HepG2 (cell line): ENCODE results near the gene CAMK2G. TPM values are rescaled to one million over a fixed set of nuclear protein-coding genes. Genes with fewer than 3 reads are reported as not detected.

Source experiments
- CREBL2 ChIP-seq: sonication (generic); formaldehyde crosslinking; IDR thresholded peaks from 2 replicates; pipeline ENCODE4 v1.8.1; 2023; ENCODE audit warnings: missing genetic modification reagents, mild to moderate bottlenecking, borderline replicate concordance
- HOXA3 ChIP-seq: sonication (generic); formaldehyde crosslinking; IDR thresholded peaks from 2 replicates; pipeline ENCODE4 v1.5.0; 2020; ENCODE audit warnings: missing genetic modification reagents
- MIER2 ChIP-seq: IDR thresholded peaks from 2 replicates; pipeline ENCODE4 v1.6.1; 2016; ENCODE audit warnings: missing biosample characterization, missing genetic modification reagents
- NR1H2 ChIP-seq: sonication (generic); formaldehyde crosslinking; IDR thresholded peaks from 2 replicates; pipeline ENCODE4 v1.8.1; 2022; ENCODE audit warnings: low read depth, missing genetic modification reagents, borderline replicate concordance
- REPIN1 ChIP-seq: sonication (generic); formaldehyde crosslinking; IDR thresholded peaks from 2 replicates; pipeline ENCODE4 v1.8.0; 2022; ENCODE audit warnings: missing genetic modification reagents, low read depth, mild to moderate bottlenecking, borderline replicate concordance
- SOX6 ChIP-seq, 2 experiments: fragments of 450-650 bp in 1 of 2; sonication (generic) in 1 of 2; formaldehyde crosslinking in 1 of 2; IDR thresholded peaks; 2 replicates each; pipeline versions ENCODE4 v1.4.0 to v1.6.1; 2017 to 2020; ENCODE audit warnings: antibody characterized with exemption in 1 of 2, mild to moderate bottlenecking in 1 of 2, missing genetic modification reagents in 1 of 2
- ZBTB10 ChIP-seq: sonication (generic); formaldehyde crosslinking; IDR thresholded peaks from 2 replicates; pipeline ENCODE4 v1.4.0; 2020; ENCODE audit warnings: missing genetic modification reagents, borderline replicate concordance
- ZBTB33 ChIP-seq: sonication (generic); formaldehyde crosslinking; IDR thresholded peaks from 2 replicates; pipeline ENCODE4 v1.4.0; 2020; ENCODE audit warnings: missing genetic modification reagents
- ZMAT3 ChIP-seq: sonication (generic); formaldehyde crosslinking; conservative IDR thresholded peaks from 2 replicates; pipeline ENCODE4 v1.7.0; 2021; ENCODE audit warnings: missing genetic modification reagents
- ZNF274 ChIP-seq: sonication (generic); formaldehyde crosslinking; IDR thresholded peaks from 2 replicates; pipeline ENCODE4 v1.5.1; 2020; ENCODE audit warnings: mild to moderate bottlenecking, missing genetic modification reagents
- ZNF660 ChIP-seq: sonication (generic); formaldehyde crosslinking; IDR thresholded peaks from 2 replicates; pipeline ENCODE4 v1.5.1; 2020; ENCODE audit warnings: mild to moderate bottlenecking, low read depth, missing genetic modification reagents, borderline replicate concordance
- ZNF704 ChIP-seq: sonication (generic); formaldehyde crosslinking; IDR thresholded peaks from 2 replicates; pipeline ENCODE4 v1.8.1; 2023; ENCODE audit warnings: mild to moderate bottlenecking, inconsistent platforms, moderate library complexity, missing genetic modification reagents, borderline replicate concordance
- ZNF792 ChIP-seq: IDR thresholded peaks from 2 replicates; pipeline ENCODE4 v1.6.1; 2016
- polyA plus RNA-seq, 8 experiments: library from polyadenylated mRNA; depleted of rRNA in 3 of 8; stranded (reverse) in 7 of 8; unstranded in 1 of 8; fragments of >200 nt; fragmentation: Illumina TruSeq in 4 of 8; extraction: Trizol in 4 of 8; gene quantifications; 2 replicates each; pipeline versions ENCODE4 v1.2.1 to v1.2.3, GENCODE V29; 2011 to 2016; ENCODE audit warnings: low read depth in 4 of 8, missing spikeins in 1 of 8, mixed read lengths in 1 of 8; ENCODE audit not compliant: insufficient read depth in 1 of 8
- total RNA-seq, 5 experiments: library from RNA; depleted of rRNA; stranded (reverse); fragments of >200 nt; fragmentation: Illumina TruSeq; extraction: Trizol; gene quantifications; 2 replicates each; pipeline ENCODE4 v1.2.3, GENCODE V29; 2016; ENCODE audit warnings: low read depth in 1 of 5
- TF ChIP-seq, protein P1 (sequence below): sonication (generic); formaldehyde crosslinking; IDR thresholded peaks from 2 replicates; pipeline ENCODE4 v1.4.0; 2020; ENCODE audit warnings: missing genetic modification reagents, borderline replicate concordance
- TF ChIP-seq, protein P2 (sequence below): sonication (generic); formaldehyde crosslinking; IDR thresholded peaks from 2 replicates; pipeline ENCODE4 v1.5.0; 2020; ENCODE audit warnings: mild to moderate bottlenecking, missing genetic modification reagents, moderate library complexity
- TF ChIP-seq, protein P3 (sequence below): sonication (generic); formaldehyde crosslinking; IDR thresholded peaks from 2 replicates; pipeline ENCODE4 v1.5.0; 2020; ENCODE audit warnings: mild to moderate bottlenecking, missing genetic modification reagents

The CAMK2G gene
- total and polyA plus RNA-seq, 2 of the 13 experiments (the other 11 are each of a cell fraction or from before 2014, with no cell fraction given): 15.9 to 18.8 TPM

DNA sequence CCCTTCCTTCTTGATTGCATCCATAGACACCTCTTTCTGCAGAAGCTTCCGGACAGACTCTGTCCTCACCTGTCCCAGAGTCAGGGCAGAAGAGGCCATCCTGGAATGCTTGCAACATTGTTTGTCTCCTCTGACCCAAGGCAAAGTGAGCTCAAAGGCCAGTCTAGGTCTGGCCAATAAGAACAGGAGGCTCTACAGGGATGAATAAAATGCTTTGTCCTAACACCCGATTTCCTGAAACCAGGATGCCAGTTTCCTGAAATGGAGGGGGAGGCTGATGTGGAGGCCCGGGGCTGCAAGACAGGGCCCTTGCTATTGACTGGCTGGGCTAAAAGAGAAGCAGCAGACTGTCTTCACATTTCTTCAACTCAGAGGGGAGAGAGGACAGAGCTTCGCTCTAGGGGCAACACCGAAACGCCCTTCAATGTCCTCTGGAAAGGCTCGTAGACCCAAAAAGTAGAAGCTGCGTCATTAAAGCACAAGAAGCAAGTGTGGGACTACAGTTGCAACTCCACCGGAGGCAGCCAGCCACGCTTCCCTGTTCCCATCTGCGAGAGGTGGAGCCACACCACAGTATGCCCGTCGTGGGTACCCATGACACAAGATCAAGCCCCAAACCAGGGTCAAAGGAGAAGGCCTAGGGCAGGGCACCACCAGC lies 33.8 kb downstream of the CAMK2G start (continued):
- no peak for TF ChIP-seq NR1H2 (CRISPR knock-in tag)
- TF ChIP-seq ZBTB33 (CRISPR knock-in tag): peak; percentile 21; the same call in 1 of the 2 replicates
- TF ChIP-seq SOX6 (IDR thresholded peaks at IDR 0.05): no peak
- peak; percentile 95 for TF ChIP-seq SOX6 (CRISPR knock-in tag; IDR thresholded peaks at IDR 0.05)
- 0 out of 2 replicates have a peak, but pooled peaks have one; percentile 42 for TF ChIP-seq MIER2
- TF ChIP-seq, protein P1, sequence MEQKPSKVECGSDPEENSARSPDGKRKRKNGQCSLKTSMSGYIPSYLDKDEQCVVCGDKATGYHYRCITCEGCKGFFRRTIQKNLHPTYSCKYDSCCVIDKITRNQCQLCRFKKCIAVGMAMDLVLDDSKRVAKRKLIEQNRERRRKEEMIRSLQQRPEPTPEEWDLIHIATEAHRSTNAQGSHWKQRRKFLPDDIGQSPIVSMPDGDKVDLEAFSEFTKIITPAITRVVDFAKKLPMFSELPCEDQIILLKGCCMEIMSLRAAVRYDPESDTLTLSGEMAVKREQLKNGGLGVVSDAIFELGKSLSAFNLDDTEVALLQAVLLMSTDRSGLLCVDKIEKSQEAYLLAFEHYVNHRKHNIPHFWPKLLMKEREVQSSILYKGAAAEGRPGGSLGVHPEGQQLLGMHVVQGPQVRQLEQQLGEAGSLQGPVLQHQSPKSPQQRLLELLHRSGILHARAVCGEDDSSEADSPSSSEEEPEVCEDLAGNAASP (CRISPR knock-in tag): peak; percentile 99
- TF ChIP-seq HOXA3: peak; percentile 76
- no peak for TF ChIP-seq ZBTB10 (CRISPR knock-in tag)
- TF ChIP-seq CREBL2 (CRISPR knock-in tag): no peak
- TF ChIP-seq, protein P2, sequence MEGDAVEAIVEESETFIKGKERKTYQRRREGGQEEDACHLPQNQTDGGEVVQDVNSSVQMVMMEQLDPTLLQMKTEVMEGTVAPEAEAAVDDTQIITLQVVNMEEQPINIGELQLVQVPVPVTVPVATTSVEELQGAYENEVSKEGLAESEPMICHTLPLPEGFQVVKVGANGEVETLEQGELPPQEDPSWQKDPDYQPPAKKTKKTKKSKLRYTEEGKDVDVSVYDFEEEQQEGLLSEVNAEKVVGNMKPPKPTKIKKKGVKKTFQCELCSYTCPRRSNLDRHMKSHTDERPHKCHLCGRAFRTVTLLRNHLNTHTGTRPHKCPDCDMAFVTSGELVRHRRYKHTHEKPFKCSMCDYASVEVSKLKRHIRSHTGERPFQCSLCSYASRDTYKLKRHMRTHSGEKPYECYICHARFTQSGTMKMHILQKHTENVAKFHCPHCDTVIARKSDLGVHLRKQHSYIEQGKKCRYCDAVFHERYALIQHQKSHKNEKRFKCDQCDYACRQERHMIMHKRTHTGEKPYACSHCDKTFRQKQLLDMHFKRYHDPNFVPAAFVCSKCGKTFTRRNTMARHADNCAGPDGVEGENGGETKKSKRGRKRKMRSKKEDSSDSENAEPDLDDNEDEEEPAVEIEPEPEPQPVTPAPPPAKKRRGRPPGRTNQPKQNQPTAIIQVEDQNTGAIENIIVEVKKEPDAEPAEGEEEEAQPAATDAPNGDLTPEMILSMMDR (CRISPR knock-in tag): peak; percentile 12; the same call in 1 of the 2 replicates
- TF ChIP-seq, protein P3, sequence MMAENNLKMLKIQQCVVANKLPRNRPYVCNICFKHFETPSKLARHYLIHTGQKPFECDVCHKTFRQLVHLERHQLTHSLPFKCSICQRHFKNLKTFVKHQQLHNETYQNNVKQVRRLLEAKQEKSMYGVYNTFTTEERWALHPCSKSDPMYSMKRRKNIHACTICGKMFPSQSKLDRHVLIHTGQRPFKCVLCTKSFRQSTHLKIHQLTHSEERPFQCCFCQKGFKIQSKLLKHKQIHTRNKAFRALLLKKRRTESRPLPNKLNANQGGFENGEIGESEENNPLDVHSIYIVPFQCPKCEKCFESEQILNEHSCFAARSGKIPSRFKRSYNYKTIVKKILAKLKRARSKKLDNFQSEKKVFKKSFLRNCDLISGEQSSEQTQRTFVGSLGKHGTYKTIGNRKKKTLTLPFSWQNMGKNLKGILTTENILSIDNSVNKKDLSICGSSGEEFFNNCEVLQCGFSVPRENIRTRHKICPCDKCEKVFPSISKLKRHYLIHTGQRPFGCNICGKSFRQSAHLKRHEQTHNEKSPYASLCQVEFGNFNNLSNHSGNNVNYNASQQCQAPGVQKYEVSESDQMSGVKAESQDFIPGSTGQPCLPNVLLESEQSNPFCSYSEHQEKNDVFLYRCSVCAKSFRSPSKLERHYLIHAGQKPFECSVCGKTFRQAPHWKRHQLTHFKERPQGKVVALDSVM (CRISPR knock-in tag): peak; percentile 99
- 0 out of 2 replicates have a peak, but pooled peaks have one; percentile 20 for TF ChIP-seq REPIN1
- peak; percentile 85 for TF ChIP-seq ZNF792 (CRISPR knock-in tag)
- TF ChIP-seq ZNF704 (CRISPR knock-in tag): 0 out of 2 replicates have a peak, but pooled peaks have one; percentile 36
- peak; percentile 64; the same call in 1 of the 2 replicates for TF ChIP-seq ZNF274 (CRISPR knock-in tag)
- TF ChIP-seq ZNF660 (CRISPR knock-in tag): no peak
- no peak for TF ChIP-seq ZMAT3 (CRISPR knock-in tag)
